Measurements from ENCODE around the gene ESR1.

ESR1 gene

GRCh38 chr6:152170313-152170701 is 362.8 kb downstream of the ESR1 start:
- no peak for DNase-seq (ENCODE audit: low spot score)
- FAIRE-seq: no peak

- peak; percentile 53 for DNase-seq (ENCODE audit: low spot score)
- FAIRE-seq: no peak
Measured at GRCh38 chr6:152170702-152171667, 363.5 kb downstream of the ESR1 start.

DNA sequence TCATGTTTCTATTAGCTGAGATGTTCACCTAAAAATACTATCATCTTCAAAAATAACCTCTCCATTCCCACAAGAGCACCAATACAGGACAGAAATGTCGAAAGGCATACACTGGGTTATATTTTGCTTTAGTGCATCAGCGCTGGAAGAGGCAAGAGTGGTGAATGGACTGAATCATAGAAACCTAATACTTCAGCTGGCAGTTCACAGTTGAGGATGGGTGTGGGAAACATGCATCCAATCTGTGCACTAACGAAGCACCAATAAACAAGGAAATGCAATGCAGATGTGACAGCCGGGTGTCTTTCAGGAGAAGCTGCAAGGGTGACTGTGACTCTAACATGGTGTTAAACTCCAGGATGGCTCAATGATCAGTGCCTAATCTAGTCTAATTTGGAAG is 365.8 kb downstream of the ESR1 start:
- FAIRE-seq (no peak), DNase-seq (ENCODE audit: low spot score) (no peak)

DNA sequence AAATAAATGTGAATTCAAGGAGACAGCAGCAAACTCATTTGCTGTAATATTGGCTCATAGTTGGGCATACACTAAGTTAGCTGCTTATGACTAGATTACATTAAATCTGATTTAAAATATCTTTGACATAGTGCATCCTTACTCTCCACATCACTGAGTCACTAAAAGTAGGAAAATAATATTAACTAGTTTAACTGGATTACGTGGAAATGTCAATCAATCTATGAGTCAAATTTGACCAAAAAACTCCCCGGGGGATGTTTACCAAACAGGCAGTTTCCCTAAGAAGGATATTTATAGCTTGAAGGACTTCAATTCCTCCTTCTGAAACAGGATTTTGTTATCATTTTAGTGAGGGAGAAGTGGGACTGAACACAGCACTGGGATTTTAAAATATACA is 366.5 kb downstream of the ESR1 start:
- DNase-seq (ENCODE audit: low spot score) (no peak), FAIRE-seq (no peak)

GRCh38 chr6:152176268-152176667 is 368.8 kb downstream of the ESR1 start:
- FAIRE-seq (no peak), DNase-seq (ENCODE audit: low spot score) (no peak)
